MM.1S (cell line): Measurements from ENCODE around the gene VPS52.

Experiments
- DNase-seq: peaks from one replicate; pipeline ENCODE4 v3.0.0-alpha.2; 2015
- H2AFZ ChIP-seq: fragments of 300-600 bp; sonication (generic); 2 replicates; pipeline ENCODE4 v1.6.0; 2016; ENCODE audit warnings: antibody characterized with exemption, low read length
- H3F3A ChIP-seq: fragments of 300-600 bp; sonication (generic); 2 replicates; pipeline ENCODE4 v1.6.1; 2016; ENCODE audit warnings: mild to moderate bottlenecking, antibody characterized with exemption, low read length, moderate library complexity, mixed read lengths; ENCODE audit not compliant: insufficient read depth
- H3K27ac ChIP-seq: fragments of 300-600 bp; sonication (generic); 2 replicates; pipeline ENCODE4 v1.5.1; 2016; ENCODE audit warnings: mild to moderate bottlenecking, low read length
- H3K27me3 ChIP-seq: fragments of 300-600 bp; sonication (generic); replicated peaks from 2 replicates; pipeline ENCODE4 v1.6.0; 2016; ENCODE audit warnings: low read length; ENCODE audit not compliant: insufficient read depth
- H3K36me3 ChIP-seq: fragments of 300-600 bp; sonication (generic); replicated peaks from 2 replicates; pipeline ENCODE4 v1.6.1; 2016; ENCODE audit warnings: mild to moderate bottlenecking, low read length, mixed read lengths; ENCODE audit not compliant: insufficient read depth
- H3K4me1 ChIP-seq: fragments of 300-600 bp; sonication (generic); 2 replicates; pipeline ENCODE4 v1.6.1; 2016; ENCODE audit warnings: low read length, mixed read lengths
- H3K4me2 ChIP-seq: fragments of 300-600 bp; sonication (generic); 2 replicates; pipeline ENCODE4 v1.6.0; 2016; ENCODE audit warnings: low read depth, low read length
- H3K4me3 ChIP-seq: fragments of 300-600 bp; sonication (generic); 2 replicates; pipeline ENCODE4 v1.5.1; 2016; ENCODE audit warnings: low read length, mixed read lengths
- H3K79me2 ChIP-seq: fragments of 300-600 bp; sonication (generic); 2 replicates; pipeline ENCODE4 v1.6.1; 2016; ENCODE audit warnings: mixed run types, low read length, mixed read lengths
- H3K9ac ChIP-seq: fragments of 300-600 bp; sonication (generic); 2 replicates; pipeline ENCODE4 v1.6.1; 2016; ENCODE audit warnings: low read length, mixed read lengths
- H3K9me2 ChIP-seq: fragments of 300-600 bp; sonication (generic); replicated peaks from 2 replicates; pipeline ENCODE4 v1.6.1; 2016; ENCODE audit warnings: mild to moderate bottlenecking, low read length, mixed read lengths; ENCODE audit not compliant: insufficient read depth
- H3K9me3 ChIP-seq: fragments of 300-600 bp; sonication (generic); replicated peaks from 2 replicates; pipeline ENCODE4 v1.6.1; 2016; ENCODE audit warnings: mild to moderate bottlenecking, low read length, mixed read lengths; ENCODE audit not compliant: insufficient read depth
- H4K20me1 ChIP-seq: fragments of 300-600 bp; sonication (generic); 2 replicates; pipeline ENCODE4 v1.6.1; 2016; ENCODE audit warnings: mild to moderate bottlenecking, low read length, moderate library complexity, mixed read lengths; ENCODE audit not compliant: insufficient read depth
- CTCF ChIP-seq: fragments of 300-600 bp; sonication (generic); IDR thresholded peaks from 2 replicates; pipeline ENCODE4 v1.5.1; 2016; ENCODE audit warnings: antibody characterized with exemption, low read length, mixed read lengths
- EZH2 ChIP-seq: fragments of 300-600 bp; sonication (generic); optimal IDR thresholded peaks from 2 replicates; pipeline ENCODE3; 2017; ENCODE audit warnings: low read depth, mild to moderate bottlenecking, antibody characterized with exemption, low read length, mixed read lengths
- EZH2phosphoT487 ChIP-seq: fragments of 300-600 bp; sonication (generic); IDR thresholded peaks from 2 replicates; pipeline ENCODE4 v1.6.1; 2018; ENCODE audit warnings: antibody characterized with exemption, low read length

VPS52 gene

GRCh38 chr6:33216117-33216649 lies 55.5 kb downstream of the VPS52 start:
- Histone ChIP-seq H4K20me1 (no peaks in the 10 kb centered on the region), H3K9me2 (no peaks in the 10 kb centered on the region), H2AFZ (no peak overlapping the region), H3K4me2 (no peak overlapping the region), H3K4me3 (no peak overlapping the region), H3F3A (no peaks in the 10 kb centered on the region), H3K27ac (no peak overlapping the region), H3K27me3 (no peaks in the 10 kb centered on the region), H3K9ac (no peak overlapping the region), H3K9me3 (no peaks in the 10 kb centered on the region), H3K36me3 (no peaks in the 10 kb centered on the region), H3K4me1 (no peaks in the 10 kb centered on the region), H3K79me2 (no peaks in the 10 kb centered on the region)
- no peak for DNase-seq
- TF ChIP-seq EZH2phosphoT487 = no peak
- no peak for TF ChIP-seq EZH2
- no peak for TF ChIP-seq CTCF

- no peak overlapping the region for H2AFZ ChIP-seq
- no peaks in the 10 kb centered on the region for H4K20me1 ChIP-seq
- H3K27ac ChIP-seq = no peak overlapping the region
- H3K9ac ChIP-seq = no peak overlapping the region
- no peak for TF ChIP-seq EZH2phosphoT487
- no peak for TF ChIP-seq CTCF
- TF ChIP-seq EZH2 = no peak
- no peaks in the 10 kb centered on the region for H3K4me1 ChIP-seq
- H3K9me3 ChIP-seq = no peaks in the 10 kb centered on the region
- H3K9me2 ChIP-seq = no peaks in the 10 kb centered on the region
- H3F3A ChIP-seq = no peaks in the 10 kb centered on the region
- no peaks in the 10 kb centered on the region for H3K27me3 ChIP-seq
- no peaks in the 10 kb centered on the region for H3K36me3 ChIP-seq
- peak; percentile 17 for DNase-seq
- H3K4me2 ChIP-seq = no peak overlapping the region
- no peak overlapping the region for H3K4me3 ChIP-seq
- H3K79me2 ChIP-seq = no peaks in the 10 kb centered on the region
These were observed 56.2 kb downstream of the VPS52 start for GRCh38 chr6:33215271-33216116.

GRCh38 chr6:33213989-33214335 lies 57.7 kb downstream of the VPS52 start:
- H3K9ac ChIP-seq = no peak overlapping the region
- H3F3A ChIP-seq = no peaks in the 10 kb centered on the region
- H3K27ac ChIP-seq = no peak overlapping the region
- no peak overlapping the region for H3K4me3 ChIP-seq
- DNase-seq = no peak
- H3K9me2 ChIP-seq = no peaks in the 10 kb centered on the region
- no peak for TF ChIP-seq CTCF
- TF ChIP-seq EZH2 = no peak
- TF ChIP-seq EZH2phosphoT487 = no peak
- H3K4me2 ChIP-seq = no peak overlapping the region
- no peaks in the 10 kb centered on the region for H4K20me1 ChIP-seq
- no peak overlapping the region for H2AFZ ChIP-seq
- no peaks in the 10 kb centered on the region for H3K27me3 ChIP-seq
- H3K79me2 ChIP-seq = no peaks in the 10 kb centered on the region
- no peaks in the 10 kb centered on the region for H3K9me3 ChIP-seq
- H3K4me1 ChIP-seq = 0 out of 2 replicates have a peak, but pooled peaks cover 4% of the 10 kb centered on the region
- H3K36me3 ChIP-seq = no peaks in the 10 kb centered on the region
